ENCODE results near the gene KIF7. TPM values are rescaled to one million over a fixed set of nuclear protein-coding genes. Genes with fewer than 3 reads are reported as not detected.

KIF7 gene
- total and polyA plus RNA-seq, 8 donors = 2.4 to 16.7 (median 13.2) TPM

- no peak for TF ChIP-seq CTCF (IDR thresholded peaks at IDR 0.05)
- Histone ChIP-seq H3K27me3 (peaks cover 0 to 20% of the 10 kb centered on the region in 2 donors), H3K9me3 (no peaks in the 10 kb centered on the region), H3K27ac (no peak overlapping the region), H3K4me1 (peaks cover 3 to 9% of the 10 kb centered on the region in 2 donors), H3K36me3 (no peaks in the 10 kb centered on the region), H3K4me3 (no peak overlapping the region)
- DNase-seq = no peak
- intact Hi-C loops (cut with DNase I) = no loop called here
- ATAC-seq = no peak
Measured at GRCh38 chr15:89666858-89667705, 11.8 kb upstream of the KIF7 start.

GRCh38 chr15:89666184-89666857, 11.1 kb upstream of the KIF7 start:
- peaks cover 3 to 9% of the 10 kb centered on the region in 2 donors for H3K4me1 ChIP-seq
- ATAC-seq (peak; percentile 8), DNase-seq (no peak)
- peak overlapping the region in 1 of 2 donors; percentile 72 for H3K27ac ChIP-seq
- no peak for TF ChIP-seq CTCF (IDR thresholded peaks at IDR 0.05)
- H3K4me3 ChIP-seq = peak overlapping the region in 1 of 2 donors; percentile 38
- H3K36me3 ChIP-seq = no peaks in the 10 kb centered on the region
- no peaks in the 10 kb centered on the region for H3K9me3 ChIP-seq
- H3K27me3 ChIP-seq = peaks cover 0 to 20% of the 10 kb centered on the region in 2 donors
- intact Hi-C loops (cut with DNase I) = no loop called here

- intact Hi-C loops (cut with DNase I) = no loop called here
- Histone ChIP-seq H3K36me3 (no peaks in the 10 kb centered on the region), H3K4me1 (peaks cover 3 to 9% of the 10 kb centered on the region in 2 donors), H3K27ac (peak overlapping the region; percentile 55 to 72), H3K9me3 (no peaks in the 10 kb centered on the region), H3K4me3 (peak overlapping the region; percentile 31 to 38), H3K27me3 (peaks cover 0 to 20% of the 10 kb centered on the region in 2 donors)
- no peak for TF ChIP-seq CTCF (IDR thresholded peaks at IDR 0.05)
- peak; percentile 51 to 88 (median 72) for DNase-seq
- peak; percentile 73 for ATAC-seq
Measured at GRCh38 chr15:89665449-89666181, 10.3 kb upstream of the KIF7 start.

- H3K9me3 ChIP-seq = no peaks in the 10 kb centered on the region
- H3K4me3 ChIP-seq = peak overlapping the region; percentile 31 to 38
- DNase-seq (no peak), ATAC-seq (no peak)
- H3K27me3 ChIP-seq = peaks cover 0 to 20% of the 10 kb centered on the region in 2 donors
- H3K36me3 ChIP-seq = no peaks in the 10 kb centered on the region
- peak overlapping the region; percentile 55 to 72 for H3K27ac ChIP-seq
- H3K4me1 ChIP-seq = peaks cover 3 to 9% of the 10 kb centered on the region in 2 donors
- intact Hi-C loops (cut with DNase I) = no loop called here
- no peak for TF ChIP-seq CTCF (IDR thresholded peaks at IDR 0.05)
Measured at GRCh38 chr15:89664441-89665350, 9.4 kb upstream of the KIF7 start.
